ENCODE measurements around the gene VAX1.

The VAX1 gene

GRCh38 chr10:117162093-117163060 is 24.3 kb upstream of the VAX1 start:
- peaks cover 23% of the 10 kb centered on the region for H3K4me1 ChIP-seq (ENCODE audit: insufficient read depth, low read length)
- no peaks in the 10 kb centered on the region for H3K36me3 ChIP-seq (ENCODE audit: insufficient read depth, low read depth, low read length)
- H3K4me3 ChIP-seq (ENCODE audit: low read length) = peak overlapping the region; percentile 49; the same call in 1 of the 2 replicates
- H3K9ac ChIP-seq (ENCODE audit: low read depth, low read length) = no peak overlapping the region
- H3K27ac ChIP-seq (ENCODE audit: low read length) = no peak overlapping the region
- H3K27me3 ChIP-seq (ENCODE audit: insufficient read depth, low read length) = peaks cover 100% of the 10 kb centered on the region
- H3K9me3 ChIP-seq (ENCODE audit: insufficient read depth, low read depth, low read length) = peaks cover 6% of the 10 kb centered on the region; the same call in 1 of the 2 replicates

- Histone ChIP-seq H3K27me3 (ENCODE audit: insufficient read depth, low read length) (peaks cover 100% of the 10 kb centered on the region), H3K27ac (ENCODE audit: low read length) (no peak overlapping the region), H3K36me3 (ENCODE audit: insufficient read depth, low read depth, low read length) (no peaks in the 10 kb centered on the region), H3K9ac (ENCODE audit: low read depth, low read length) (no peak overlapping the region), H3K4me1 (ENCODE audit: insufficient read depth, low read length) (peaks cover 23% of the 10 kb centered on the region), H3K9me3 (ENCODE audit: insufficient read depth, low read depth, low read length) (peaks cover 3% of the 10 kb centered on the region; the same call in 1 of the 2 replicates), H3K4me3 (ENCODE audit: low read length) (no peak overlapping the region)
Observed at GRCh38 chr10:117161386-117162033, 23.4 kb upstream of the VAX1 start.

GRCh38 chr10:117160567-117160966 is 22.5 kb upstream of the VAX1 start:
- Histone ChIP-seq H3K27me3 (ENCODE audit: insufficient read depth, low read length) (peaks cover 100% of the 10 kb centered on the region), H3K36me3 (ENCODE audit: insufficient read depth, low read depth, low read length) (no peaks in the 10 kb centered on the region), H3K9me3 (ENCODE audit: insufficient read depth, low read depth, low read length) (peaks cover 3% of the 10 kb centered on the region; the same call in 1 of the 2 replicates), H3K9ac (ENCODE audit: low read depth, low read length) (no peak overlapping the region), H3K4me3 (ENCODE audit: low read length) (no peak overlapping the region), H3K4me1 (ENCODE audit: insufficient read depth, low read length) (peaks cover 19% of the 10 kb centered on the region), H3K27ac (ENCODE audit: low read length) (no peak overlapping the region)

- no peak overlapping the region for H3K9ac ChIP-seq (ENCODE audit: low read depth, low read length)
- H3K27me3 ChIP-seq (ENCODE audit: insufficient read depth, low read length) = peaks cover 100% of the 10 kb centered on the region
- no peaks in the 10 kb centered on the region for H3K36me3 ChIP-seq (ENCODE audit: insufficient read depth, low read depth, low read length)
- H3K4me1 ChIP-seq (ENCODE audit: insufficient read depth, low read length) = peaks cover 19% of the 10 kb centered on the region
- H3K4me3 ChIP-seq (ENCODE audit: low read length) = no peak overlapping the region
- no peak overlapping the region for H3K27ac ChIP-seq (ENCODE audit: low read length)
- no peaks in the 10 kb centered on the region; the same call in 1 of the 2 replicates for H3K9me3 ChIP-seq (ENCODE audit: insufficient read depth, low read depth, low read length)
Observed at GRCh38 chr10:117159390-117159789, 21.3 kb upstream of the VAX1 start.

- Histone ChIP-seq H3K4me3 (ENCODE audit: low read length) (no peak overlapping the region), H3K36me3 (ENCODE audit: insufficient read depth, low read depth, low read length) (no peaks in the 10 kb centered on the region), H3K9ac (ENCODE audit: low read depth, low read length) (no peak overlapping the region), H3K9me3 (ENCODE audit: insufficient read depth, low read depth, low read length) (no peaks in the 10 kb centered on the region; the same call in 1 of the 2 replicates), H3K27ac (ENCODE audit: low read length) (no peak overlapping the region), H3K4me1 (ENCODE audit: insufficient read depth, low read length) (peaks cover 19% of the 10 kb centered on the region), H3K27me3 (ENCODE audit: insufficient read depth, low read length) (peaks cover 100% of the 10 kb centered on the region)
Observed at GRCh38 chr10:117158297-117158696, 20.2 kb upstream of the VAX1 start.

GRCh38 chr10:117152668-117153067 is 14.6 kb upstream of the VAX1 start:
- Histone ChIP-seq H3K27me3 (ENCODE audit: insufficient read depth, low read length) (peaks cover 96% of the 10 kb centered on the region), H3K9me3 (ENCODE audit: insufficient read depth, low read depth, low read length) (no peaks in the 10 kb centered on the region), H3K4me3 (ENCODE audit: low read length) (no peak overlapping the region), H3K27ac (ENCODE audit: low read length) (no peak overlapping the region), H3K4me1 (ENCODE audit: insufficient read depth, low read length) (no peaks in the 10 kb centered on the region), H3K36me3 (ENCODE audit: insufficient read depth, low read depth, low read length) (no peaks in the 10 kb centered on the region), H3K9ac (ENCODE audit: low read depth, low read length) (no peak overlapping the region)

- H3K27me3 ChIP-seq (ENCODE audit: insufficient read depth, low read length) = peaks cover 96% of the 10 kb centered on the region
- H3K27ac ChIP-seq (ENCODE audit: low read length) = no peak overlapping the region
- no peaks in the 10 kb centered on the region for H3K36me3 ChIP-seq (ENCODE audit: insufficient read depth, low read depth, low read length)
- H3K4me3 ChIP-seq (ENCODE audit: low read length) = no peak overlapping the region
- H3K9me3 ChIP-seq (ENCODE audit: insufficient read depth, low read depth, low read length) = peaks cover 12% of the 10 kb centered on the region
- H3K4me1 ChIP-seq (ENCODE audit: insufficient read depth, low read length) = no peaks in the 10 kb centered on the region
- no peak overlapping the region for H3K9ac ChIP-seq (ENCODE audit: low read depth, low read length)
Observed at GRCh38 chr10:117148284-117148683, 10.2 kb upstream of the VAX1 start.

GRCh38 chr10:117145019-117145418 is 6.9 kb upstream of the VAX1 start:
- Histone ChIP-seq H3K4me1 (ENCODE audit: insufficient read depth, low read length) (no peaks in the 10 kb centered on the region), H3K27ac (ENCODE audit: low read length) (no peak overlapping the region), H3K36me3 (ENCODE audit: insufficient read depth, low read depth, low read length) (no peaks in the 10 kb centered on the region), H3K4me3 (ENCODE audit: low read length) (no peak overlapping the region), H3K27me3 (ENCODE audit: insufficient read depth, low read length) (peaks cover 100% of the 10 kb centered on the region), H3K9me3 (ENCODE audit: insufficient read depth, low read depth, low read length) (peaks cover 17% of the 10 kb centered on the region), H3K9ac (ENCODE audit: low read depth, low read length) (no peak overlapping the region)

- Histone ChIP-seq H3K36me3 (ENCODE audit: insufficient read depth, low read depth, low read length) (no peaks in the 10 kb centered on the region), H3K4me1 (ENCODE audit: insufficient read depth, low read length) (peaks cover 9% of the 10 kb centered on the region; the same call in 1 of the 2 replicates), H3K4me3 (ENCODE audit: low read length) (no peak overlapping the region), H3K9ac (ENCODE audit: low read depth, low read length) (no peak overlapping the region), H3K27ac (ENCODE audit: low read length) (no peak overlapping the region), H3K27me3 (ENCODE audit: insufficient read depth, low read length) (peaks cover 99% of the 10 kb centered on the region), H3K9me3 (ENCODE audit: insufficient read depth, low read depth, low read length) (peaks cover 17% of the 10 kb centered on the region)
Observed at GRCh38 chr10:117143103-117143823, 5.2 kb upstream of the VAX1 start.

- H3K9me3 ChIP-seq (ENCODE audit: insufficient read depth, low read depth, low read length) = peaks cover 17% of the 10 kb centered on the region
- no peak overlapping the region; the same call in 1 of the 2 replicates for H3K4me3 ChIP-seq (ENCODE audit: low read length)
- no peak overlapping the region for H3K9ac ChIP-seq (ENCODE audit: low read depth, low read length)
- no peaks in the 10 kb centered on the region for H3K36me3 ChIP-seq (ENCODE audit: insufficient read depth, low read depth, low read length)
- peaks cover 11% of the 10 kb centered on the region; the same call in 1 of the 2 replicates for H3K4me1 ChIP-seq (ENCODE audit: insufficient read depth, low read length)
- H3K27me3 ChIP-seq (ENCODE audit: insufficient read depth, low read length) = peaks cover 99% of the 10 kb centered on the region
- H3K27ac ChIP-seq (ENCODE audit: low read length) = no peak overlapping the region
Observed at GRCh38 chr10:117140525-117140902, 2.4 kb upstream of the VAX1 start.
